ENCODE results near the gene SLC13A5. TPM values are rescaled to one million over a fixed set of nuclear protein-coding genes. Genes with fewer than 3 reads are reported as not detected.

The SLC13A5 gene
- total RNA-seq, 1 experiment from 2014 or later = 0.07 TPM

DNA sequence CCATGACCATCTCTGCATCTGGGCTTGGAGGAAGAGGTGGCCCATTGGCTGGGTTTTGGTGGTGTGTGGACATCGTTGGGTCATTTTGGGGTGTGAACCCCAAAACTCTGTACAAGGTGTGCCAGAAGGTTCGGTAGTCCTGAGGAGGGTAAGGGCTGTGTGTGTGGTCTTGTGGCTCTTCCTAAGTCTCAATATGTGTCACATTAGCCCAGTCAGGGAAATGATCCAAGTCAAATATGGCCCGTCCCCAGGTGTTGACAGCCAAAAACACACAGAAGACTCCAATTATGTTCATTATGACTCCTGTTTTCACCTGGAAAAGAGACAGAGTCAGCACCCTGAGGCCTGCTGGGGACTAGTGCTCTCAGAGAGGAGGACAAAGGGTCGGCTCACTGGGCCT lies 27.1 kb downstream of the SLC13A5 start:
- Histone ChIP-seq H3K9me2 (ENCODE audit: insufficient read depth) (no peaks in the 10 kb centered on the region), H3K27me3 (ENCODE audit: insufficient read depth, low read length) (no peaks in the 10 kb centered on the region), H3K4me3 (replicated peaks in 1 of 2; ENCODE audit: low read depth in 1 of 2, low read length in 2 of 2) (no peak overlapping the region), H3K79me2 (ENCODE audit: insufficient read depth, low read length) (no peaks in the 10 kb centered on the region), H3K27ac (ENCODE audit: low read depth, low read length) (no peak overlapping the region), H3K4me1 (ENCODE audit: control insufficient read depth in 1 of 2, insufficient read depth in 2 of 2, low read length in 2 of 2) (no peaks in the 10 kb centered on the region), H3K9me3 (ENCODE audit: control insufficient read depth in 1 of 2, insufficient read depth in 1 of 2, low read depth in 1 of 2, low read length in 2 of 2) (no peaks in the 10 kb centered on the region), H3K36me3 (ENCODE audit: control insufficient read depth in 1 of 2, insufficient read depth in 2 of 2, low read length in 2 of 2) (no peaks in the 10 kb centered on the region), H3K9ac (ENCODE audit: low read length) (no peak overlapping the region), H2AFZ (ENCODE audit: low read depth, low read length, poor library complexity, severe bottlenecking) (no peak overlapping the region), H4K20me1 (ENCODE audit: insufficient read depth) (no peaks in the 10 kb centered on the region), H3K4me2 (ENCODE audit: low read length) (no peak overlapping the region)
- DNase-seq (ENCODE audit: low read depth, low spot score) (no peak), ATAC-seq (no peak)
- ChIA-PET CTCF (no interaction called here), POLR2A (no interaction called here), RAD21 (ENCODE audit: low non-redundant PET in 1 of 2, low total read pairs in 2 of 2, uncharacterized antibody in 2 of 2, unreplicated experiment in 2 of 2) (no interaction called here)
- intact Hi-C loops (cut with micrococcal nuclease) = no loop called here
- TF ChIP-seq FOSL1 (IDR thresholded peaks at IDR 0.05; ENCODE audit: low read depth) = no peak
- TF ChIP-seq EZH2 (IDR thresholded peaks at IDR 0.05) = no peak
- no peak for TF ChIP-seq EGR1 (IDR thresholded peaks at IDR 0.05; ENCODE audit: low read depth)
- TF ChIP-seq POLR2AphosphoS5 (IDR thresholded peaks at IDR 0.05; ENCODE audit: low read depth, low read length) = no peak
- no peak for TF ChIP-seq ZBTB33 (IDR thresholded peaks at IDR 0.05; ENCODE audit: extremely low read depth, insufficient replicate concordance, low read length)
- no peak for TF ChIP-seq SIN3A (IDR thresholded peaks at IDR 0.05; ENCODE audit: low read depth)
- TF ChIP-seq JUND (IDR thresholded peaks at IDR 0.05) = no peak
- no peak for TF ChIP-seq MAX (IDR thresholded peaks at IDR 0.05)
- no peak for TF ChIP-seq TCF7L2 (IDR thresholded peaks at IDR 0.05; ENCODE audit: borderline replicate concordance, extremely low read depth, insufficient read depth, insufficient read length)
- BruUV-seq (replicated peaks) = no TSS peak
